ENCODE data around the gene IMPA2. TPM values are rescaled to one million over a fixed set of nuclear protein-coding genes. Genes with fewer than 3 reads are reported as not detected.

Gene IMPA2
- total RNA-seq, 1 experiment from 2014 or later = 34.8 TPM

GRCh38 chr18:11981543-11982366 lies 448 bp downstream of the IMPA2 start:
- Mint-ChIP-seq H3K27me3 (ENCODE audit: unreplicated experiment) (no peaks in the 10 kb centered on the region), H3K4me3 (ENCODE audit: low read depth, unreplicated experiment) (peak overlapping the region; percentile 85), H3K4me1 (ENCODE audit: low read depth, unreplicated experiment) (no peaks in the 10 kb centered on the region), H3K27ac (ENCODE audit: unreplicated experiment) (peak overlapping the region; percentile 70), H3K9me3 (ENCODE audit: low read depth, unreplicated experiment) (no peaks in the 10 kb centered on the region), H3K36me3 (ENCODE audit: insufficient read depth, unreplicated experiment) (peaks cover 24% of the 10 kb centered on the region)
- TF ChIP-seq CTCF (IDR thresholded peaks at IDR 0.05; ENCODE audit: unreplicated experiment) = no peak
- CTCF ChIA-PET = interaction anchor here (0.6 to 2.3 kb wide), 13 partner anchors 8 to 117 kb away, joined by 3 to 14 read pairs (median 3); no protein-coding TSS in a partner anchor
- peak; percentile 58 for DNase-seq
- intact Hi-C loops (cut with micrococcal nuclease; ENCODE audit: unreplicated experiment) = loop anchor here (10.0 kb wide), 1 partner anchor 127 kb away; the partner anchor contains the start of gene CHMP1B
- BruUV-seq (replicated peaks) = no TSS peak

DNA sequence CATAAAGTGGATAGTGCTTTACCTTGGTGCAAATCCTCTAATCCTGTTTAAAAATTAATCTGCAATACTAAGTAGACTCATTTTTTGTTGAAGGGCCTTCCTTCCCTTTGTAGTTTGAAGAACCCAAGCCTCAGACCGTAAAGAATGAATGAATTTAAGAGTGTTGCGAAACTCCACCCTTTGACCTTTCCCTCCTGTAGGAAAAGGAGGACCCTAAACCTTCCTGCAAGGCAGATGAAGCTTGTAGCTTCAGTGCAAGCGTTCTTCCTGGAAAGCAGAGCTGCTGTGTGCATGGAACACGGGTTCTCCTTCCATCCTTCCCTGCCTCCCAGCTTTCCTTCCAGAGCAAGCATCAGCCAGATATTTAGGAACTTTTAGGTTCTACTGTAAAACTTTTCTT lies 1.7 kb downstream of the IMPA2 start:
- intact Hi-C loops (cut with micrococcal nuclease; ENCODE audit: unreplicated experiment) = loop anchor here (10.0 kb wide), 1 partner anchor 128 kb away; the partner anchor contains the start of gene CHMP1B
- Mint-ChIP-seq H3K27ac (ENCODE audit: unreplicated experiment) (no peak overlapping the region), H3K9me3 (ENCODE audit: low read depth, unreplicated experiment) (no peaks in the 10 kb centered on the region), H3K27me3 (ENCODE audit: unreplicated experiment) (no peaks in the 10 kb centered on the region), H3K4me3 (ENCODE audit: low read depth, unreplicated experiment) (peak overlapping the region; percentile 85), H3K36me3 (ENCODE audit: insufficient read depth, unreplicated experiment) (peaks cover 24% of the 10 kb centered on the region), H3K4me1 (ENCODE audit: low read depth, unreplicated experiment) (no peaks in the 10 kb centered on the region)
- TF ChIP-seq CTCF (IDR thresholded peaks at IDR 0.05; ENCODE audit: unreplicated experiment) = no peak
- TSS peak; percentile 59 for BruUV-seq (replicated peaks)
- CTCF ChIA-PET = interaction anchor here (1.5 kb wide), 1 partner anchor 12 kb away, joined by 4 read pairs; no protein-coding TSS in a partner anchor
- no peak for DNase-seq

GRCh38 chr18:11983592-11983991 lies 2.3 kb downstream of the IMPA2 start:
- no peak overlapping the region for H3K27ac Mint-ChIP-seq (ENCODE audit: unreplicated experiment)
- H3K4me1 Mint-ChIP-seq (ENCODE audit: low read depth, unreplicated experiment) = no peaks in the 10 kb centered on the region
- H3K27me3 Mint-ChIP-seq (ENCODE audit: unreplicated experiment) = no peaks in the 10 kb centered on the region
- intact Hi-C loops (cut with micrococcal nuclease; ENCODE audit: unreplicated experiment) = loop anchor here (10.0 kb wide), 1 partner anchor 129 kb away; the partner anchor contains the start of gene CHMP1B
- no peaks in the 10 kb centered on the region for H3K9me3 Mint-ChIP-seq (ENCODE audit: low read depth, unreplicated experiment)
- TF ChIP-seq CTCF (IDR thresholded peaks at IDR 0.05; ENCODE audit: unreplicated experiment) = no peak
- no peak for DNase-seq
- H3K4me3 Mint-ChIP-seq (ENCODE audit: low read depth, unreplicated experiment) = no peak overlapping the region
- no TSS peak for BruUV-seq (replicated peaks)
- peaks cover 24% of the 10 kb centered on the region for H3K36me3 Mint-ChIP-seq (ENCODE audit: insufficient read depth, unreplicated experiment)
- CTCF ChIA-PET = interaction anchor here (1.5 kb wide), 1 partner anchor 12 kb away, joined by 4 read pairs; no protein-coding TSS in a partner anchor

GRCh38 chr18:11984091-11984490 lies 2.8 kb downstream of the IMPA2 start:
- DNase-seq = no peak
- H3K4me1 Mint-ChIP-seq (ENCODE audit: low read depth, unreplicated experiment) = no peaks in the 10 kb centered on the region
- peaks cover 24% of the 10 kb centered on the region for H3K36me3 Mint-ChIP-seq (ENCODE audit: insufficient read depth, unreplicated experiment)
- intact Hi-C loops (cut with micrococcal nuclease; ENCODE audit: unreplicated experiment) = loop anchor here (10.0 kb wide), 1 partner anchor 129 kb away; the partner anchor contains the start of gene CHMP1B
- no peaks in the 10 kb centered on the region for H3K9me3 Mint-ChIP-seq (ENCODE audit: low read depth, unreplicated experiment)
- H3K27me3 Mint-ChIP-seq (ENCODE audit: unreplicated experiment) = no peaks in the 10 kb centered on the region
- no peak overlapping the region for H3K27ac Mint-ChIP-seq (ENCODE audit: unreplicated experiment)
- BruUV-seq (replicated peaks) = no TSS peak
- CTCF ChIA-PET = interaction anchor here (1.5 kb wide), 1 partner anchor 11 kb away, joined by 4 read pairs; no protein-coding TSS in a partner anchor
- no peak overlapping the region for H3K4me3 Mint-ChIP-seq (ENCODE audit: low read depth, unreplicated experiment)
- no peak for TF ChIP-seq CTCF (IDR thresholded peaks at IDR 0.05; ENCODE audit: unreplicated experiment)
